HG03378 (cell line): Measurements from ENCODE around the gene DCBLD1.

Source experiments
- ATAC-seq: cut with Tn5 transposase; IDR thresholded peaks from one replicate; pipeline ENCODE4 v1.9.1; 2021; ENCODE audit warnings: mild to moderate bottlenecking, moderate library complexity; ENCODE audit not compliant: unreplicated experiment

Gene DCBLD1

DNA sequence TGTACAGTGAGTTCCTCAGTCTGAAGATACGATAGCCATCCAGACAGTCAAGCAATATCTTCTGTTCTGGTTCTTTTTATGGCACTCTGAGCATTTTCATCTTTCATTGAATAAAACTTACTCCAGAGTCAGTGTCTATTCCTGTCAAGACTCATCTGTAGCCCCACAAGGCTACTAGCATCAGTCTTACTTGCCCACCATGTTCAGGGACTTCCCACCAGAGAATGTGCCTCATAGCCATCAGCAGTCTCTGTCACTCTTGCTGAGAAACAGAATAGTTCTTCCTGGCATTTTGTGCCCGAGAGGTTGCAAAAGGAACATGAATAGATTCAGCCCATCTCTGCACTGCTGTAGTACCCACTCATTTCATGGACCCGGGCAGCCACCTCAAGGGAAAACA is 12.7 kb upstream of the DCBLD1 start:
- ATAC-seq, result no peak

GRCh38 chr6:117472667-117473066 is 9.8 kb upstream of the DCBLD1 start:
- no peak for ATAC-seq

- no peak for ATAC-seq
These were observed 9.1 kb upstream of the DCBLD1 start for GRCh38 chr6:117473401-117473800.

DNA sequence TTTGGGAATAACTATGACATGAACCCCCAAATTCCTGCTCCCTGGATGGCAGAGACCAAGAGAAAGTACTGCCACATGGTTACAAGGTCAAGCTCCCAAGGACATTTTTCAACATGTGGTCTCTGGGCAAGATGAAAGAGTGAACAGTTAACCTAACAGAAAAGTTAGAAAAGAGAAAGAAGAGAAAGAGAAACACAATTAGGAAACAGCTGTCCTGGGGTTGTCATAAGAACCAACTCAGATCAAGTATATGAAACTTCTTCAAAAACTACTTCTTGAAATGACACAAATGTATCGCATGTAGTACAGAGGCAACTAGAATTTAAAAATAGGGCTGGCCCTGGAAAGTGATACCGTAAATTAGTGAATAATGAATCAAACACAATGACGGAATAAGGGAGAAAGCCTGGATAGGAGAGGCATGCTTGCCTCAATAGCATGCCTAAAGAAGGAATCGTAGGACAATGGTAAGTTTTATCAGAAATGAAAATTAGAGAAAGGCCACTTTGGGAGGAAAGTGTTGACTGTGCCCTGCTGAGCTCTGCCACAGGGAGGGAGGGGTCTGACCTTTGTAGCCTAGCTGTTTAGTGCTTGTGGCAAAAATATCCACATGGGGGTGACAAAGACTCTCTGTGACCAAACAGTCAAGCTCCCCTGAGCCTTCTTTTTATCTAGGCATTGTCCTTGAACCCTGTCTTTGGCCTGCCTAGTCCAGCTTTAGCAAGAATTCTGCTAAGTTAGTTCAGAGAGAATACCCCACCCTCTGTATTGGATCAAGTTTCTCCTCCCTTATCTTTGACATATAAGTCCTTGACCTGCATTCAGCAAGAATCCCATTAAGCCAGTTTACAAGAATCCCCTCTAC is 4.3 kb upstream of the DCBLD1 start:
- no peak for ATAC-seq

DNA sequence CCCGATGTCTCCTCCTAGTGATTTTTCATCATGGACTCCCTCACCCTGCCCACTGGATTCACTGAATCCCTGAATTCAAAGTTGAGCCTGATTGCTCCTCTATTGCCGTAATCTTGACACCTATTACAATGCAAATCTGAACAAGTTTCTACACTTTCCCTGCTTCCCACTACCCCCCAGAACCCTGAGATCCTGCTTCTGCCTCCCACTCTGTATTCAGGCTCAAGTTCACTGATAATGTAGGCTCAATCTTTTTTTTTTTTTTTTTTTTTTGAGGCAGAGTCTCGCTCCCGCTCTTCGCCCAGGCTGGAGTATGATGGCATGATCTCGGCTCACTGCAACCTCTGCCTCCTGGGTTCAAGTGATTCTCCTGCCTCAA is 3.6 kb upstream of the DCBLD1 start:
- no peak for ATAC-seq

DNA sequence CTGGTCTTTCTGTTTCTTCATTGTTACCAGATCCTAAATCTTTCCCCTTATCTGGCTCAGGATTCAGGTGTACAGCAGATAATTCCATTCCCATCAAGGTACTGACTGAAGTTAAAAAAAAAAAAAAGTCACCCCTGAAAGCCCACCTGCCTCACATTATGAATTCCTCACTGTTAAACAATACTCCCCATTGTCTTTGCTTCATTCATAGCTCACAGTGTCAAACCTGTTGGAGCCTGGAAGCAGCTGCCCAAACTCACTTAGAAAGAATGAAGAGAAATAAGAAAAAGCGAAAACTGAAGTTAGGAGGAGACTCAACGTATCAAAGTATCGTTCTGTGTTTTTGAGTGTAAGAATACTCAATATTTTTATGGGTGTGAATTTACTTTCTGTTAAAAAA is 1.8 kb upstream of the DCBLD1 start:
- ATAC-seq, result no peak

DNA sequence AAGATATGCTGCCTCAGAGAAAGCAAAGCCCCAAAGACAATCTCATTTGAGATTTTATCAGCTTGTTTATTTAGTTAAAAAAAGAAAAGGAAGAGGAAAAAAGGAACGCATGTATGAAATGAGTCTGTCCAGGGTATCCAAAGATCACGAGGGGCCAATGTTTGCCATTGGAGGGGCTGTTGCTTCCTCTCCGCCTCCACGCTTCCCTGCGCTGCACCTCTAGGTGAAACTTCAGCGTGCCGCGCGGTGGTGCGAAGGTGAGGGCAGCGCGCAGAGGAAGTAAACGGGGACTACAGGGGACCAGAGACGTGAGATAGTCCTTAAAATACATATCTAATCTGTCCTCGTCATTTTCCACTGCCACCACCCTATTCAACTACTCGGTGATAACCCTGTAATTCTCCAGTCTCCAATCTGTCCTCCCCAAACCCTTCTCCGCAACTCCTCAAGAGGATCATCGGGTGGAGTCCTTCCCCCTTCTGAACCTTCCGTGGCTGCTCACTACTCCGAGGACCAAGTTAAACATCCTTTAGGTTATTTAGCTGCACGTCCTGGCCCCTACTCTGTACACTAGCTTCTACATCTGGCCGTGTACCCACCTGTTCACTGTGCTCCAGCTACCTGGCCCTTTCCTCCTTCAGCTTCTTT is 1.1 kb upstream of the DCBLD1 start:
- ATAC-seq, result no peak

DNA sequence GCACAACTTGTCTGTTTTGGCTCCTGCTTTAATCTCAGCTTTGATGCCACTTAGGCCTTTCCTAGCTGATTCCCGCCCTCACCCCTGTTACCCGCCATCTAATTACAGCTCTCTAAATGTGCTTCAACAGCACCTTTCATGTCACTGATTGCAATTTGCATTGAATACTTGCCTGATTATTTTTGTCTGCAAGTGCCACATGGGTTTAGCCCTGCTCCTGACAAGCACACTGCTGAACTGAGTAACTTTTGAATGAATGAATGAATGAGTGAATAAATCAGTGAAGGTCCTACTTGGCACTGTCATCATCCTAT is 591 bp upstream of the DCBLD1 start:
- ATAC-seq, result no peak

- ATAC-seq, result no peak
These were observed 650 bp downstream of the DCBLD1 start for GRCh38 chr6:117483004-117483644.

- ATAC-seq, result no peak
These were observed 1.2 kb downstream of the DCBLD1 start for GRCh38 chr6:117483645-117484016.

- ATAC-seq, result no peak
These were observed 1.7 kb downstream of the DCBLD1 start for GRCh38 chr6:117484052-117484646.

DNA sequence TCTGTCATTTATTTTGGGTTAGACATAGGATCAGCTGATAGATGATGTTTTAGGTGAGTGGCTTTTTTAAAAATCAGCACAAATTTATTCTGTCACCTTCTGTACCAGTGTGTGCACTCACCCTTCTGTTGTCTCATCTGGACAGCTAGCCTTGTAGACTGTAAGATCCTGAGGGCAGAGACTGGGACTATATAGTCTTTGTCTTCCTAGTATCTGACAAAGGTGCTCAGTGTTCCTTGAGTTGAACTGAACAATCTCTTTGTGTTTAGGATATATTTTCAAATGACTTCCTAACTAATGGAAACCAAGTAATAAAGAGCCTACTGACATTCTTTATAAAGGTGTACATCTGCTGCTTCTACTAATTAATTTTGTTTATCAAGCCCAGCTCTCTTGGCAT is 3.0 kb downstream of the DCBLD1 start:
- no peak for ATAC-seq

- ATAC-seq, result no peak
These were observed 5.3 kb downstream of the DCBLD1 start for GRCh38 chr6:117487821-117488220.

GRCh38 chr6:117489003-117489402 is 6.5 kb downstream of the DCBLD1 start:
- no peak for ATAC-seq

- no peak for ATAC-seq
These were observed 9.4 kb downstream of the DCBLD1 start for GRCh38 chr6:117491916-117492315.

DNA sequence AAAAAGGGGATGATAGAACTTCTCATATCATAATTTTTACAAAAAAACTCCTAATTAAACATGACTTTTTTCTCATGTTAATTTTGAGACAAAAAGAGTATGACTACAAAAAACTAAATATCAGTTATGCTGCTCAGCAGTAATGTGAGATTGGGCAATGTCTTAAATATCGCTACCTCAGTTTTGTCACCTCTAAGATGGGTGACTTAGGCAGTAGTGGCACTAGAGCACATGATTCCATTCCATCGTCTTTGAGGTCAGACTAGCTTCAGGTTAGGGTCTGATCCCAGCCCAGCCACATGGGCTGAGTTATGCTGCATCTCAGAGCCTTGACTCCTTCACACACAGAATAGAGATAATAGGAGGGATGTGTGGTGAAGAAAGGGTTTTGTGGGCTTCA is 11.0 kb downstream of the DCBLD1 start:
- ATAC-seq, result no peak

- ATAC-seq, result no peak
These were observed 11.8 kb downstream of the DCBLD1 start for GRCh38 chr6:117494283-117494682.

DNA sequence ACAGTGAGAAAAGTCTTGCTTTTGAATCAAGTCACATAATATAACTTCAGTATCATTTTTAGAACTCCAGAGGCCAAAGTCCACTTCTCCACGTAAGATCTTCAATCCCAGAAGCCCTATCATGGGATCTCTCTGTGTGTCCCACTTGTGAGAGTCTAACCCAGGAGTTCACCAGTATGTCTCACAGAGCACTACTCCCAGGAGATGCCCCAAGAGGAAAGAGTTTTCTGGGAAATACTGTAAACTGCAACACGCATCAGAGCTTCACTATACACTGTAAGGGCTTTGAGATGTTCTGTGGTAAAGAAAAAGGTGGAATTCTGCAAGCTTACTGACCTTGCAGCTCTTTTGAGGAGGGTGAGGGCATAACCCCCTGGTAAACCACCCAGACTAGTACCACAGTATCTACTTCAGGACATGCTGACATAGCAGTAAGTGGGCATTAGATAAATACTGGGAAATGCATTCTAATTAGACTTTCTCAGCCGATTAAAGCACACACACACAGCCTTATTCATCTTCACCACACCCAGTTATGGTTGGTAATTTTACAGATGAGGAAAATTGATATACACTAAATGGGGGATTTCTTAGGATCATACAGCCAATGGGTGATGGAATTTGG is 12.3 kb downstream of the DCBLD1 start:
- no peak for ATAC-seq

- ATAC-seq, result no peak
These were observed 13.0 kb downstream of the DCBLD1 start for GRCh38 chr6:117495425-117495824.

DNA sequence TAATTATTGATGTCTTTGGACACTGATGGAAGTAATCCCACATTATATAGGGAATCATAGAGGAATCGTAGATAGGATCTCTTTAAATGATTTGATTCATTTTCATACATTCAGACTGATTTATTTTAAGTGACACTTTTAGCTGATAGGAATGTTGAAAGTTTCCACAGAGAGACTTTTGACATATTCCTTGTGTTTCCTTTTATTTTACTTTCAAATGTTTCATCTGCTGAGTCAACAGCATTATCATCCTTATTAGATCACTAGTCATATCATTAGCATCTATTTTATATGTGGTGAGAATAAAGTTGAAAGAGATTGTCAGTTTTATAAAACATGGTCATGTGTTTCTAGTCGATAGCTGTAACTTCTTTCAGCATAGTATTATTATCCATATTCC is 13.4 kb downstream of the DCBLD1 start:
- ATAC-seq, result no peak

DNA sequence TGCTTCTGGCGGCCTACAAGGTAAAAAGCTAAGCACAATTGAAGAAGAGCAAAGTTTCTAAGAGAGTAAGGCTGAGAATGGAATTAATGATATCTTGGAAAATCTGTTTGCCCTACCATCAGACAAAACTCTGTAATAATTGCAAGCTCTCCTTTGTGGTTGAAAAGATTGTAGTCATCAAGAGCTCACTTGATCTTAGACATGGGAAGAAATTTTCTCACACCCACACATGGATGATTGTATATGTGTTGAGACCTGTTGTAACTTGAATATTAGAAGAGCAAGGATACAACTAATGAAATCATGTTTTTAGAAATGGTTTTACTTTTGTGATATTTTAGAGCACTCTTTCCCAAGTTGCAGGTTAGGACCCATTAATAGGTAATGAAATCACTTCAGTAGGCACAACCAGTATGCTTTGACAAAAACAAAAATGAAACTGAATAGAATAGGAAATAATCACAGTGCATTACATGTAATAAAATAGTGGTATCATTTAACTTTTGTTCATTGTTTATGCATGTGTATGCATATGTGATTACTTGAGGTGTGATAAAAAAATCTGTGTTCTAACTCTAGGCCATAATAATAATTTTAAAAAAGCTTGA is 14.0 kb downstream of the DCBLD1 start:
- peak; percentile 46 for ATAC-seq
